GM18907 (cell line): ENCODE data around the gene RAMP1.

Source experiments
- ATAC-seq: cut with Tn5 transposase; IDR thresholded peaks from one replicate; pipeline ENCODE4 v1.9.1; 2021; ENCODE audit warnings: mild to moderate bottlenecking, moderate library complexity; ENCODE audit not compliant: unreplicated experiment

RAMP1 gene

DNA sequence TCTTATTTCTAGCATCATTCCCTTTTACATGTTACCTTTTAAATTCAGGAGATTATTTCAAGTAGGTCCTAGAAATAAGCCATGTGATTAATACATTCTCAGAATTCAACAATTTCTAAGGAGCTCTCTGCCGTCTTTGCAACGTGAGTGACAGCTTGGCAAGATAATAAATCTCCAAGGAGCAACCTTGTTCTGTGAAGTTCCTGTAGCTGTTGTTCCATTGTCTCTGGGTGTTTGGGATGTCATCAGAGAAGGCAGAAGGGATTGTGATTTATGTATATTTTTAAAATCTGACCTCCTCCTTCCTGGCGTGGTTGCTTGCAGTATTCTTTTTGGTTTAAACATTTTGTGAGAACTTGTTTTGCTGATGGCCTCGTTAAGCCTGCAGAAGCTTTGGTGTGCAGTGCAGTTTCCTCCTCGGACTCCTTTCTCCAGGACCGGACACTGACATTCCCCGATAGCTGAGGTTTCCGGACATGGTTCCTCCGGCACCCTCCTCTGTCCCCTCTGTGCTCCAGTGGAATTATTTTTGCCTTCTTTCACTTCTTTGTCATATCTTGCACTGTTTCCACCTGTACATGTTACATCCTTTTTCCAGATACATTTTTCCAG is 33.7 kb downstream of the RAMP1 start:
- ATAC-seq: no peak

DNA sequence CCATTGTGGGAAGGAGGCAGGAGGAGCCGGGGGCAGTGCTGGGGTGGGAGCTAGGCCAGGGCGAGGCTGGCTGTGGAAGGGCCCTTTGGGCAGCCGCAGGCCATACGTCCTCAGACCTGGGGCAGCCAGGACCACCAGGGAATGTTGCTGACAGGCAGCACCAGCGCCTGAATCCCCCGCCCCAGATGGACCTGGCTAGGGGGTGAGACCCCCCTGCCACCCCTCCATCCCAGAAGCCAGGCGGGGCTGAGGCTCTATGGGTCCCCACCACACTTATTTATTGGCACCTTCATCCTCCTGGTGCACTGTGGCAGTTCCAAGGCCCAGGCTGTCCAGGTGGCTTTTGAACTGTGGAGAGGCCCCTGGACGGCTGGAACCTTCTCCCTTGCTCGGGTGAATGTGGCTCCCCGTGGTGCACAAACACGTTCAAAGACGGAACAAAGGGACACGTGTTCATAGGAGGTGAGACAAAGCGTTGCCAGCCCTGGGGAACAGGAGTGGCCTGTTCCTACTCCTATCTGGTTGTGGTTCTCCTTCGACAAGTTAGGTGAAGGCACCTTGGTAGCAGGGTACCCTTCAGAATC is 35.1 kb downstream of the RAMP1 start:
- ATAC-seq: no peak

DNA sequence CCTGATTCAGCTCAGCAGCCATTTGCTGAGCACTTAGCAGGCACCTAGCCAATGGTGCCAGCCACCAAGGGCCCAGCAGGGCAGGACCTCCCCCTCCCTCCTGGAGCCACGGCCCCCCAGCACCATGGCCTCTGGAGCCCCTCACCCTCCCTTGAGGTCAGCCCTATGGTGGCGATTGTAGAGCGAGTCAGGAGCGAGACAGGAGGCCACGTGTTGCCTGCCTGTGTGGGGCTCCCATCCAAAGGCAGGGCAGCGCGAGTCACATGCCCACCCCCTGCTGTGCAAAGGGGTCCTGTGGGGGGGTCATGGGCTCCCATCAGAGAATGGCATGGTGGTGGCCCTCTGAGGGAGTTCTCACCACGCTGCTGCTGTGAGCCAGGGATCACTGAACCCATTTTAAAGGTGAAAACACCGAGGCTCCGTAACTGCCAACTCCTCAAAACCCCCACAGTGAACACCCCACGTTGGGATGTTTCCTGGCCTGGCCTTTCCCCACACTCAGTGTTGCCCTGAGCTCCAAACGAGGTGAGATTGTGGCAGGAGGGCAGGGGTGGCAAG is 35.6 kb downstream of the RAMP1 start:
- ATAC-seq: no peak

DNA sequence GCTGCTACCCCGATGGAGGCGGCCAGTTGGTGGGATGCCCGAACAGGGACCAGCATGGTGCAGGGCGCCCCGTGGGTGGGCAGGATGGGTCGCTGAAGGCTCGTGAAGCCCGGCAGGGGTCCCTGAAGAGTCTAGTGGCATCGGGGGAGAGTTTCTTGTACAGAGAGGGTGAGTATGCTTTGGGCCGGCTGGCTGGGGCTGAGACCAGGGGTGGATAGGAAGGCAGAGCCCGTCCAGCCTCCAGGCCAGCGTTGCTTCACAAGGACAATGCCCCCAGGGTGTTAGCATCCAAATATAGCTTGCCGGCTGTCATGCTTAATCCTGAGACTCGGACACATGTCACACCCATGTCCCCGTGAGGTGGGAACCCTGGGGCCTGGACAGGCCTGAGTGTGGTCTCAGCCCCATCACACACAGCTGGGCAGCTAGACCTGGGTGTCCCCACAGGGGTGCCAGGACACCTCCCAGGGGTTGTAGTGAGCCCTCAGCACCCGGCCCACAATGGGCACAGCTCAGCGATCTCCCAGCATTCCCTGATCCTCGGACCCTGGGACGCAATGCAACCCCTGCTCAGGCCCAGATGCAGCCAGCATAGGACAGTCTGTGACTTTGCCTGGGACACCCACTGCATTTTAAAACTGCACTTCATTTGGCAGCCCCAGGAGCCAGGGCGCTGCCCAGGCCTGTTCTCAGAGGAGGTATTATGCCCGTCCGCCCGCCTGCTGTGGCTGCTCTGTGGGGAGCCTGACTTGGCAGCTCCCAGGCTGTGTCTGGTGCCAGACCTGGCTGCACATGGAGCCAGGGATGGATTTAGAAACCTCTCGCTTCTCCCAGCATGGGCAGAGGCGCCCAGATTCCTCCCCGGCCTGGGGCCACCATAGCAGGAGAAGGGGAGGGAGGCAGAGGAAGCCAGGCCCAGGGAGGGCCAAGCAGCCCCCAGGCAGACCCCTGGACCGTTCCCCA is 36.4 kb downstream of the RAMP1 start:
- no peak for ATAC-seq

DNA sequence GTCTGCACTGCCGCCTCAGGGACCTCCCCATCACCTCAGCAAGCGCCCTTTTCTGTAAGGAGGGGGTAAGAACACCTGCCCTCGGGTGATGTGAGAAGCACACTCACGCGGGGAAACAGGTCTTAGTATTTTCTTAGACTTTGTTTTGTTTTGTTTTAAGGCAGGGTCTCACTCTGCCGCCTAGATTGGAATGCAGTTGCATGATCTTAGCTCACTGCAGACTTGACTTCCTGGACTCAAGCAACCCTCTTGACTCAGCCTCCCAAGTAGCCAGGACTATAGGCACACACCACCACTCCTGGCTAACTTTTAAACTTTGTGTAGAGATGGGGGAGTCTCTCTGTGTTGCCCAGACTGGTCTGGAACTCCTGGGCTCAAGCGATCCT is 37.1 kb downstream of the RAMP1 start:
- ATAC-seq: no peak

DNA sequence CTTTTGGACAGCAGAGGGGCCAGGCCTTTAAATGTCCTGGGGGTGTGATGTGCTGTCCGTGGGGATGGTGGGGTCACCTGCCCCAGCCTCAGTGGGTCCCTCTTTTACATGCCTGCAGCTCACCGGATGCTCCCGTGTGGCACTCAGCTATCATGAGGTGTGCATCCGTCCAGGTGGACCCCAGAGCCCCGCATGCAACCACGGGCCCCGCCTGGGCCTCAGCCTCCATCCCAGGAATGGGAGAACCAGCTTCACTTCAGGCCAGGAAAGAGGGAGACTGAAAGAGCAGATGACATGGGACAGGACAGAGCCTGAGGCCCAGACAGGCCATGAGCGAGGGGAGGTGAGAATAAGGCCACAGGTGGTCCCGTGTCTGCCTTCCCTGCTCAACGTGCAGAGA is 37.5 kb downstream of the RAMP1 start:
- ATAC-seq: no peak

DNA sequence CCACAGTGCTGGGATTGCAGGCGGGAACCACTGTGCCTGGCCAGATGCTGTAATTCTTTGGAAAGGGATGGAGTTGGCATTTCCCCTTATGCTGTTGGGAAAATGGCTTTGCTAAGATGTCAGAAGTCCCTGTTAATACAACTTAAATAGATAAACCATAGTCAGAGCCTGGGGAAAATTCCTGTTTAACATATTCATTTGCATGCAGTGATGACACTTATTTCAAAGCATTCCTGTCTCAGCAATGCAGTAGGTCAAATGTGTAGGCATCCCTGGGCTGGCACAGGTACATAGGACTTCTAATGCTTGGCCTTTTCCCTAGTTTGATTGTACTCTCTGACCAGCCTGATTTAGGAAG is 38.6 kb downstream of the RAMP1 start:
- ATAC-seq: no peak

DNA sequence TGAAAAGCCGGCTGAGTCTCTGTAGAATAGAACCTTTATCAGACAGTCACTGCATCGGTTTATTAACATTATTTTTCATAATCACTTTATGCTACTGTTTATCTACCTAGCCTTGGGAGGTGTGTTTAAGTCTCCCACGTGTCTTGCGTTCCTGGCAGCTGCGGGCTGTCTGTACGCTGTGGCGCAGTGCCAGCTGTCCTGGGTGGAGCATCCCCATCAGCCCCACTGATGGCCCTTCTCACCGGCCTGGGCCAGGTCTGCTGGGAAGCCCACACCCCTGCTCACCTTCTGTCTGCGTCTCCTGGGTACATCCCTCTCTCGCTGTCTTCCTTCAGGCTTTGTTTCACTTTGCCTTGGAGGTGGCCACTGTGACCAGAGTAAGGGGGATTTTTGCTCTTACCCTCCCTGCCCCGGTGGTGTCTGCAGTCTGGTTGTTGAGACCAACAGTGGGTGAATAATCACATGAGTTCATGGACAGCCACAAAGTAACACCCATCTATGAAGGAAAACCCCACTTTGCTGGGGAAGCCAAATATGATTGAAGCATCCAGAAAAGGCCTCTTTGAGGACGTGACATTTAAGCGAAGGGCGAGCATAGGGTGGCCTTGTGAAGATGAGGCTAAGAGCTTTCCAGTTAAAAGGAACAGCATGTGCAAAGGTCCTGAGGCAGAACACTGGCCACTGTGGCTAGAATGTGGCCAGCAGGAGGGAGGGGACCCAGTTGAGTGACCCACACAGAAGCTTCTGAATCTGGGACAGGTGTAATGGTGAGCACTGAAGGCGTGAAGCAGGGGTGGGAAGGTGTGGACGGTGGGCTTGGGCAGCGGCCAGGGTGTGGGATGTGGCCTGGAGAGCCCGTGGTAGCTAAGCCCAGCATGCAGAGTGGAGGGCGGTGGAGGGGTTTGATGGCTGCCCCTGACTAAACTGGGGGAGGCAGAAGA is 41.7 kb downstream of the RAMP1 start:
- ATAC-seq: no peak

DNA sequence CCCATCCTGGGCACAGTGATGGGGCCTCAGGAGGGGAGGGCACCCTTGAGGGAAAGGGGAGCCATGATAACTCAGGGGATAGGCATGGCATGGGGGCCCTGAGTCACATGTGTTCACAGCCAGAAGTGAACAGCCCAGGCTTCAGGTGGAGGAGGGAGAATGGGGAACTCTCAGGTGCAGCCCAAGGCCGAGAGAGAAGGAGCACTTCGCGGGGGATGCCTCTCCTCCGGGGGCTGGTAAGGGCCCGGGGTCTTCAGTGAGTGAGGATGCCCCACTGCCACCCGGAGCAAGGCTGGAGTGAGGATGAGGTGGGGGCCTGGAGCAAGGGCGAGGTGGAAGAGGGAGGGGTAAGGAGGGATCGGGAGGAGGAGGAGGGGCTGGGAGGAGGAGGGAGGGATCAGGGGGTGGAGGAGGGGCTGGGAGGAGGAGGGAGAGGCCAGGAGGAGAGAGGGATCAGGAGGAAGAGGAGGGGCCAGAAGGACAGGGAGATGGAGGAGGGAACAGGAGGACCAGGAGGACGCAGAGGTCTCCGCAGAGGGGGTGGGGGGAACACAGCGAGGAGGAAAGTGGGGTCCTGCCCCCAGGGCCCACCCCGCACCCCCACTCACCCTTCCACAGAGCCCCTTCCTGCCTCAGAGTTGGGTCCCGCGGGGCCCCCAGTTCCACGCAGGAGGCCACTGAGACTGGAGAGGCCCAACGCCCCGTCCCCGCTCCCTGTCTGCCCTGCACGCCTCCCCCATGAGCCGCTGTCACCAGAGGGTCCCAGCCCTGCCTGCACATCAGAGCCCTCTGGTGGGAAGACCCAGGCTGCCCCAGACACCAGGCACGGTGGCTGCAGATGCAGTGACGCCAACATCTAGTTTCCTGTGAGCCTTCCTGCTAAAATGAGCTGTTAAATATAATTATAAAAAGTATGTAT is 42.8 kb downstream of the RAMP1 start:
- no peak for ATAC-seq

DNA sequence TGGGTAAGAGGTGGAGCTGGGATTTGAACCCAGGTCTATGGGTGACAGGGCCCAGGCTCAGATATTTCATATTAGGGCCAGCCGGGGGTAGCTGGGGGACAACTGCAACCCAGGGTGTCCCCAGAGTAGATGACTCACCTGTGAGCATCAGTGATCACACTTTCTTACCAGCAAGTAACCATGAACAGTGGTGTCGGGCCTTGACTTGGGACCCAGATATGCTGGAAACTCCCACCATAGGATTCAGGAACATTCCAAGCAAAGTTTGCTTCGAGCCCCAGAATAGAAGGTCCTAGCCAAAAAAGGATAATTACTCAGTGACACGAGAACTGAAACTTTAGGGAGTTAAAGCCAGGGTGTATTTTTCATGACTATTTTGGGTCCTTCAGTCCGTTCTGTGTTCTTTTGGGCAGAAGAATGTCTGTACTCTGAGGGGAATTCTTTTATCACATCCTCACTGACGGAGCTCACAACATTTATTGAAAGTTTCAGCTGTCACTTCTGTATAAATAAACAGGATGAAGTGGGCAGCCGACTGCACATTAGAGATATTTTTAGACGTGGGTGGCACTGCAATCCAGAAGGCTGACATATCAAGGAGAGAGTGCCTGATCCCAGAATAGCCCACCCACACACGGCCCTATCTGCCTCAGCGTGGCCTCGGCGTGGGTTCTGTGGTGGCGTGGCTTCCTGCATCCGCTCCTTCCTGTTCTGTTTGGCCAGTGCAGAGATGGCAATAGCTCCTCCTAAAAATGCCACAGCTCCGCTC is 45.6 kb downstream of the RAMP1 start:
- ATAC-seq: peak; percentile 43

DNA sequence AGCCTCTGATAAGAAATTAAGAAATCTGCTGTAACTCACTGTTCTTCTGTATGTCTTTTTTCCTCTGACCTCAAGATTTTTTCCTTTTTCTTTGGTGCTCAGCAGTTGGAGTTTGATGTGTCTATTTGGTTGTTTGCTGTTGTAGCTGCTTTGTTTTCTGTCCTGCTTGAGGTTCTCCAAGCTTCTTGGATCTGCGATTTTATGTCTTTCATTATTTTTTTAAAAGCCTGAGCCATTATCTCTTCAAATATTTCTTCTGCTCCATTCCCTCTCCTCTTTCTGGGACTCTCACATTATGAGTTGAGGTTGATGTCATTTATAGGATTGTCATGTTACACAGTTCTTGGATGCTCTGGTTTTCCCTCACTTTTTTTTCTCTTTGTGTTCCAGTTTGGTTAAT is 47.7 kb downstream of the RAMP1 start:
- ATAC-seq: no peak

DNA sequence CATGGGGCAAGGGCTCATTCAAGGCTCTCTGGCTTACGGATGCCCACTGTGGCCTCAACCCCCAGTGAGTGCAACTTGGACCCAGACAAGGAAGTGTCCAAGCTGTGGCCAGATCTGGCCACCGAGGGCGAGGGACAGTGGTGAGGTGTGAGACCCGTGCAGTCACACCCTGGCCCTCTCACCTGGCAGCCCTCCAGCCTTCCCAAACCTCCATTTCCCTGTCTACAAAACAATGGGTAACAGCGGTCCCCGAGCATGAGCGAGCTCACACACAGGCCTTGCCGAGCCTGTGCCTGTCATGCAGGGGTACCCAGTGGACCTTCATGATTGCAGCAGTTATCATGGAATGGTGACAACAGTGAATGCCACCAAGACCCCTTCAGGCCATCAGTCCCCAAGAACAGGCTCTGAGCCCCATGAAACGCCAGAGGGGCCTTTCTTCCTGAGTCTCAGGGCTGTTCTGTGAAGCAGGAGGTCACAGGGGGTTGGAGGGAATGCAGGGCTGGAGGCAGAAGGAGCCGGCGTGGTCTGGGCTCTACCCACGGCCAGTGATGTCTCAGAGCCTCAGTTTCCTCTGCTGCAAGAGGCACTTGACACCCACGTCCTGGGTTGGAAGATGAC is 49.8 kb downstream of the RAMP1 start:
- no peak for ATAC-seq

DNA sequence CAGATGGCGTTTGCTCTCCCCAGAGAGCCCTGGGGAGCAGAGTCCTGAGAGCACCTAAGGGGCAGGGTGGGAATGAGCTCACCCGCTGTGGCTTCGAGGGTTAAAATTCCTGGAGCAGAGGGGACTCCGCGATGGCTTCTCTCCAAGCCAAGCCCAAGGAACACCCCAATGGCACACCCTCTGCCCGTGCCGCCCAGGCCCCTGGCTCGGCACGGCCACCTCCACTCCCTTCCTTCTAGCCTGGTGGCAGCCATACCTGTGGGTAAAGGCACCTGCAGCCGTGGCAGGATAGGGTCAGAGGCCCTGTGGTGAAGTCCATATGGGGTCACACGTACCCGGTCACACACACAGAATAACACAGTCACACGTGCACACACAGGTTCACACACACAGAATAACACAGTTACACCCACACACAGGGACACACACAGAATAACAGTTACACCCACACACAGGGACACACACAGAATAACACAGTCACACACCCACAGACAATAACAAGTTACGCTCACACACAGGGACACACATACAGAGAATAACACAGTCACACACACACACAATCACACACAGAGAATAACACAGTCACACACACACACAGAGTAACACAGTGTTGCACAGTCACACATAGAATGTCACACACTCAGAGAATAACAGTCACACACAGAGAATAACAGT is 50.5 kb downstream of the RAMP1 start:
- ATAC-seq: no peak

DNA sequence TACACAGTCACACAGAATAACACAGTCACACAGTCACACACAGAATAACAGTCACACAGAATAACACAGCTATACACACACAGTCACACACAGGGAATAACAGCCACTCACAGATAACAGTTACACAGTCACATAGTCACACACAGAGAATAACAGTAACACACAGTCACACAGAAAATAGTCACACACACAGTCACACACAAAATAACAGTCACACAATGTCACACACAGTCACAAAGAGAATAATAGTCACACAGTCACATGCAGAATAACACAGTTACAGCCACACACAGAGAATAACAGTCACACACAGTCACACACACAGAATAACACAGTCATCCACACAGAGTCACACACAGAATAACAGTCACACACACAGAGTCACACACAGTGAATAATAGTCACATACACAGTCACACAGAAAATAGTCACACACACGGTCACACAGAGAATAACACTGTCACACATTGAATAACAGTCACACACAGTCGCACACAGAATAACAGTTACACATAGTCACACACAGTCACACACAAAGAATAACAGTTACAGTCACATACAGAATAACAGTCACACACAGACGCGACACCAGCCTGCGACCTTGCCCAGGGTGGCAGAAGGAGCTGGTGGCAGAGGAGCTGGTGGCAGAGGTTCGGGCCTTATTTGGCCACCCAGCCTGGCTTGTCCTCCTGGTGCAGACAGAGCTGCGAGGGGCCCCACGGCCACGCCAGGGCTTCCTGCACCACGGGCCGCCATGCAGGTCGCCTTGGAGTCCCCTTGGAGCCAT is 51.3 kb downstream of the RAMP1 start:
- no peak for ATAC-seq

DNA sequence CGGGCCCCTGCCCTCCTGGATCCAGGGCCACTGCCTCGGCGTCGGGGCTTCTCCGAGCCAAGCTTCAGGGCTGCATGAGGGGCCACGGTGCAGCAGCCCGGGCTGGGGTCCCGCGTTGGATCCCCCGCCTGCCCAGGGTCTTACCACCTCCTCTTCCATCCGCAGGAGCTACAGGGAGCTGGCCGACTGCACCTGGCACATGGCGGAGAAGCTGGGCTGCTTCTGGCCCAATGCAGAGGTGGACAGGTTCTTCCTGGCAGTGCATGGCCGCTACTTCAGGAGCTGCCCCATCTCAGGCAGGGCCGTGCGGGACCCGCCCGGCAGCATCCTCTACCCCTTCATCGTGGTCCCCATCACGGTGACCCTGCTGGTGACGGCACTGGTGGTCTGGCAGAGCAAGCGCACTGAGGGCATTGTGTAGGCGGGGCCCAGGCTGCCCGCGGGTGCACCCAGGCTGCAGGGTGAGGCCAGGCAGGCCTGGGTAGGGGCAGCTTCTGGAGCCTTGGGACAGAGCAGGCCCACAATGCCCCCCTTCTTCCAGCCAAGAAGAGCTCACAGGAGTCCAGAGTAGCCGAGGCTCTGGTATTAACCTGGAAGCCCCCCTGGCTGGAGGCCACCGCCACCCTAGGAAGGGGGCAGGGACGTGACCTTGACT is 52.1 kb downstream of the RAMP1 start:
- no peak for ATAC-seq
